Choroid plexus epithelial cell (primary cell): ENCODE data around the gene PLGRKT.
"Not testable (repeated sequence)": the region's sequence is repeated elsewhere in the genome, so short reads cannot be mapped to it uniquely, and the experiment has no call there.

Experiments
- DNase-seq: peaks from one replicate; pipeline ENCODE4 v3.0.0-alpha.2; 2010; ENCODE audit warnings: low read depth
- H3K4me3 ChIP-seq: 2 replicates; pipeline ENCODE4 v1.5.1; 2011; ENCODE audit warnings: low read depth, mild to moderate bottlenecking, control low read depth, low read length, moderate library complexity
- CTCF ChIP-seq: conservative IDR thresholded peaks from 2 replicates; pipeline ENCODE4 v1.5.1; 2011; ENCODE audit warnings: low read depth, mild to moderate bottlenecking, control low read depth, inconsistent platforms, low read length, moderate library complexity

Gene PLGRKT

GRCh38 chr9:5418481-5418880 is 19.2 kb downstream of the PLGRKT start:
- no peak for TF ChIP-seq CTCF
- no peak for DNase-seq
- H3K4me3 ChIP-seq, result no peak overlapping the region

DNA sequence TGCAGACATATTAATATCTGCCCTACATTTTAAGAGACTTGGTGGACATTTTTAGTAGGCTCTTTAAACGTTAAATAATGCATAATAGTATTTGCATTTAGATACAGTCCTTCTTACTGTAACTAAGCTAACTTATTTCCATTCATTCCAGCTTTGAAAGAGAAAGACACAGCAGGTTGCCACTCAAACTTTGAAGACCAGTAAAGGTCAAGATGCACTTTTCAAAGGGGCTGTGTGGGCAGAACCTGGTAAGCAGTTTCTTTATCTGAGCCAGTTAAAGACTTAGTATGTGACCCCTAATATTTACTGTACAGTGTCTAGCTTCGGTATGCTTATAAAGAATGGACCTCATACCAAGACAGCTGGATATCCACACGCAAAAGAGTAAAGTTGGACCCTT is 20.8 kb downstream of the PLGRKT start:
- DNase-seq, result no peak
- TF ChIP-seq CTCF, result no peak

DNA sequence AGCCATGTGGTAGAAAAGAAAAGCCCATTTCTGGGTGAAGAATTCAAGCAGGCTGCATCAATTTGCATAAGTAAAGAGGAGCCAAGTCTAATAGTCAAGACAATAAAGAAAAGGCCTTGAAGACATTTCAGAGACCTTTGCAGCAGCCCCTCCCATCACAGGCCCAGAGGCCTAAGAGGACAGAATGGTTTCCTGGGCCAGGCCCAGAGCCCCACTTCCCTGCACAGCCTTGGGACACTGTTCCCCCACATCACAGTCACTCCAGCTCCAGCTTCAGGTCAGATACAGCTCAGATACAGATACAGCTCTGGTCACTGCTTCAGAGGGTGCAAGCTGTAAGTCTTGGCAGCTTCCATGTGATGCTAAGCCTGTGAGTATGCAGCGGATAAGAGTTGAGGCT is 29.1 kb downstream of the PLGRKT start:
- no peak for TF ChIP-seq CTCF
- H3K4me3 ChIP-seq, result no peak overlapping the region
- no peak for DNase-seq

More for the DNA sequence above, 20.8 kb downstream of the PLGRKT start:
- no peak overlapping the region for H3K4me3 ChIP-seq

DNA sequence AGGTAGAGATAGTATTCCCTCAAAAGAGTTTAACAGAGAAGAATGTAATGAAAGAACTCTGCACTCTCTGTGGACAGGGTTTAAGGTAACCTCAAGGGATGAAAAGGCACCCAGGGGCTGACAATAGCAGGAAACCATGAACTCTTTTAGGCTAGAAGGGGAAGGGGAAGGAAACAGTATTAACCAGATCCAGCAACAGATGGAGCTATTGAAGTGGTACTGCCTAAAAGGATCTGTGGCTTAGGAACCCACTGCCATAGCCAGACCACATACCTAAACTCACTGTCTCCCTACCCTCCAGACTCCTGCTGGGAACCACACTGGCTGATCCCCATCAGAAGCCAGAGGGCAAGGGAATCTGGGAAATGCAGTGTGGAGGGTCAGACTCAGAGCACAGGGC is 35.5 kb downstream of the PLGRKT start:
- DNase-seq, result no peak
- no peak overlapping the region for H3K4me3 ChIP-seq
- TF ChIP-seq CTCF, result no peak

DNA sequence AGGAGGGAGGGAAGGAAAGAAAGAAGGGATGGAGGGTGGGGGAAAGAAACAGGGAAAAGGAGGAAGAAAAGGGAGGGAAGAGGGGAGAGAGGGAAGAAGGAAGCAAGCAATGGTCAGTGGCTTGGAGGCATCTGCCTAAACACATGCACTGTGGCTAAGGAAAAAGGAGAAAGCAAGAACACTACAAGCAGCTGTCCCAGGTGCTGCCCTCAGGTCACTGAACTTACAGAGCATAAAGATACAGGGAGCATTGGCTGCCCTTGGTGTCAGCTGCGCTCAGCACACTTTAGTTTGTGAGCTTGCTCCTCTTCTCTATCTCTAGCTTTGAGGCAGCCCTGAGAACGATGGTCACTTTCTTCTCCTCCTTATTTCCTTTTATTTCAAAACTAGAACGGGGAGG is 40.2 kb downstream of the PLGRKT start:
- not testable (repeated sequence) for H3K4me3 ChIP-seq, DNase-seq

DNA sequence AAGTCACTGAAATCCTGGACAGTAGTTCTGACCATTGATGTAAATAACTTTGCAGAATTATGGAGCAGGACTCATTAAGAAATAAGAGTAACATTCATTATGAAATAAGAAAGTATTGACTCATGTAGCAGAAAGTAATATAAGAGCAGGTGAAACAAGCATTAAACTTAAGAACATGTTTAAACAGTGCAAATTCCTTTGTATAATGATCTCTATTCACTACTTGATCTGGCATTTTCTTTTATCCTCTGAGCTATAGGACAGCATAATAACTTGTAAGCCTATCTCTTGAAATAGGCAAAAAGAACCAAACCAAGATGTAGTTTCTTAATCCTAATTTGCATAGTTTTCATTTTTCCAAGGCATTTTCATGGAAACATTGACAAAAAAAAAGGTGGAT is 42.3 kb downstream of the PLGRKT start:
- H3K4me3 ChIP-seq, result no peak overlapping the region
- TF ChIP-seq CTCF, result no peak
- no peak for DNase-seq

DNA sequence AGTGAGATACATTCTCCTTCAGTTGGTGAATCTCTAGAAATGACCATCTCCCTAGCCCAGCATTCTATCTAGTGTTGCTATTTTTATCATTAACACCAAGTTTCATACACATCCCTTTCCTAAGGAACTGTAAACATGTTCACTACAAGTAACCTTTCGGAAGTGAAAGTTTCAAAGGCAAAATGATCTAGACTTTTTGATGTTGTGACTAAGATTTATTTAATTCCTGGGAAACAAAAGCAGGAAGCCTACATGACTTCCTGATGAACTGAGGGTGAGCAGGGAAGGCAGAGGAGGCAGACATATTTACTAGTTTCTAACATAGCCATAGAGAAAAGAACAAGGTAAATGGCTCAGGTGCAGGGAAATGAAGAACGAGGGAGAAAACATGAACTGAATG is 43.7 kb downstream of the PLGRKT start:
- not testable (repeated sequence) for DNase-seq, H3K4me3 ChIP-seq

- DNase-seq, result no peak
- no peak for TF ChIP-seq CTCF
- H3K4me3 ChIP-seq, result no peak overlapping the region
Observed at GRCh38 chr9:5393497-5393896, 44.2 kb downstream of the PLGRKT start.
